HepG2 (cell line): Measurements from ENCODE around the gene CLEC4D. TPM values are rescaled to one million over a fixed set of nuclear protein-coding genes. Genes with fewer than 3 reads are reported as not detected.
"Not testable (repeated sequence)": the region's sequence is repeated elsewhere in the genome, so short reads cannot be mapped to it uniquely, and the experiment has no call there.

Experiments
- ATAC-seq: fragments of 200-7000 bp; cut with Tn5 transposase; 3 replicates; pipeline ENCODE4 v1.9.1; 2020; ENCODE audit warnings: mild to moderate bottlenecking, moderate library complexity
- BruUV-seq: library from RNA; stranded (reverse); fragments of 400-500 nt; replicated peaks from 2 replicates; lab custom pipeline; 2021; lab: Mats Ljungman, UMichigan
- CTCF ChIA-PET: fragments of 300-600 bp; formaldehyde crosslinking; extraction: SDS; loops from one replicate; lab custom pipeline; 2021; ENCODE audit warnings: low total read pairs, inconsistent platforms, low intra/inter-chr PET ratio; lab: Yijun Ruan, JAX
- POLR2A ChIA-PET: fragments of 350-600 bp; sonication (Branson Sonifier 250); formaldehyde crosslinking; loops from one replicate; lab custom pipeline; 2020; ENCODE audit warnings: antibody characterized with exemption, inconsistent platforms; lab: Yijun Ruan, JAX
- DNase-seq: peaks from one replicate; pipeline ENCODE4 v3.0.0-alpha.2; 2015; ENCODE audit warnings: low spot score
- FAIRE-seq: peaks from 3 replicates; lab custom pipeline; 2011; peaks lifted over from hg19 to GRCh38; lab: Jason Lieb, UNC
- H2AFZ ChIP-seq: one replicate; pipeline ENCODE4 v1.6.1; 2011; ENCODE audit warnings: low read length, inconsistent platforms
- H3K27ac ChIP-seq: fragments of 300-600 bp; 3 replicates; pipeline ENCODE4 v1.8.0; 2011; ENCODE audit warnings: mixed run types, mild to moderate bottlenecking, mixed read lengths, low read length, inconsistent platforms; ENCODE audit not compliant: insufficient read depth; ENCODE audit errors: extremely low read length
- H3K27me3 ChIP-seq, 2 experiments: fragments of 200-600 bp in 1 of 2; 2 replicates in 1 of 2; 3 replicates in 1 of 2; pipeline versions ENCODE4 v1.6.0 to v1.8.0; 2011; ENCODE audit warnings: low read length in 2 of 2, mild to moderate bottlenecking in 2 of 2, moderate library complexity in 2 of 2, inconsistent platforms in 1 of 2; ENCODE audit not compliant: insufficient read depth in 2 of 2, control insufficient read depth in 1 of 2
- H3K36me3 ChIP-seq, 2 experiments: fragments of 200-600 bp in 1 of 2; replicated peaks in 1 of 2; 2 replicates in 1 of 2; 3 replicates in 1 of 2; pipeline versions ENCODE4 v1.5.1 to v1.8.0; 2011; ENCODE audit warnings: low read length in 2 of 2, inconsistent platforms in 1 of 2; ENCODE audit not compliant: insufficient read depth in 2 of 2, control insufficient read depth in 1 of 2
- H3K4me1 ChIP-seq: 2 replicates; pipeline ENCODE4 v1.5.1; 2012; ENCODE audit warnings: low read length, inconsistent platforms; ENCODE audit not compliant: insufficient read depth
- H3K4me2 ChIP-seq: 2 replicates; pipeline ENCODE4 v1.6.0; 2011; ENCODE audit warnings: low read depth, low read length, inconsistent platforms
- H3K4me3 ChIP-seq, 3 experiments: fragments of 200-600 bp in 1 of 3; sonication (generic), shearing (Covaris generic) in 1 of 3; replicated peaks in 1 of 3; 2 replicates each; pipeline ENCODE4 v1.5.1; 2011 to 2016; ENCODE audit warnings: low read length in 3 of 3, inconsistent platforms in 2 of 3, low read depth in 2 of 3, mild to moderate bottlenecking in 2 of 3, control low read depth in 1 of 3, mixed read lengths in 1 of 3; ENCODE audit not compliant: insufficient read depth in 1 of 3
- H3K79me2 ChIP-seq: one replicate; pipeline ENCODE4 v1.6.1; 2011; ENCODE audit warnings: low read length, inconsistent platforms; ENCODE audit not compliant: insufficient read depth
- H3K9ac ChIP-seq: 2 replicates; pipeline ENCODE4 v1.6.0; 2011; ENCODE audit warnings: mild to moderate bottlenecking, low read depth, low read length, inconsistent platforms; ENCODE audit not compliant: insufficient read depth
- H3K9me3 ChIP-seq: 2 replicates; pipeline ENCODE4 v1.5.1; 2012; ENCODE audit warnings: mild to moderate bottlenecking, low read length
- H4K20me1 ChIP-seq: 2 replicates; pipeline ENCODE4 v1.6.0; 2011; ENCODE audit warnings: inconsistent platforms, mild to moderate bottlenecking, low read length, moderate library complexity; ENCODE audit not compliant: insufficient read depth
- STAG1 ChIP-seq: sonication (generic); formaldehyde crosslinking; IDR thresholded peaks from 2 replicates; pipeline ENCODE4 v1.4.0; 2020; ENCODE audit warnings: missing genetic modification reagents
- WGBS: methylation state at CpG from one replicate; pipeline ENCODE4 v1.1.6; 2017; ENCODE audit warnings: low lambda C conversion rate; 5-methylcytosine and 5-hydroxymethylcytosine counted together
- in situ Hi-C: cut with HindIII; loops from 2 replicates; pipeline ENCODE4 v1.10.0; 2017; ENCODE audit warnings: low pct_unique_long_range_greater_than_20kb; ENCODE audit not compliant: extremely low pct_ligation_motif_present
- intact Hi-C: fragments of 100-400 bp; cut with micrococcal nuclease; formaldehyde crosslinking; loops from one replicate; pipeline ENCODE4 v1.10.0; 2022; ENCODE audit not compliant: unreplicated experiment
- polyA plus RNA-seq, 8 experiments: library from polyadenylated mRNA; depleted of rRNA in 3 of 8; stranded (reverse) in 7 of 8; unstranded in 1 of 8; fragments of >200 nt; fragmentation: Illumina TruSeq in 4 of 8; extraction: Trizol in 4 of 8; gene quantifications; 2 replicates each; pipeline versions ENCODE4 v1.2.1 to v1.2.3, GENCODE V29; 2011 to 2016; ENCODE audit warnings: low read depth in 4 of 8, missing spikeins in 1 of 8, mixed read lengths in 1 of 8; ENCODE audit not compliant: insufficient read depth in 1 of 8
- total RNA-seq, 5 experiments: library from RNA; depleted of rRNA; stranded (reverse); fragments of >200 nt; fragmentation: Illumina TruSeq; extraction: Trizol; gene quantifications; 2 replicates each; pipeline ENCODE4 v1.2.3, GENCODE V29; 2016; ENCODE audit warnings: low read depth in 1 of 5
- TF ChIP-seq, protein P1 (sequence below): sonication (generic); formaldehyde crosslinking; IDR thresholded peaks from 2 replicates; pipeline ENCODE4 v1.5.0; 2020; ENCODE audit warnings: mild to moderate bottlenecking, missing genetic modification reagents, moderate library complexity
- TF ChIP-seq, protein P2 (sequence below): sonication (generic); formaldehyde crosslinking; IDR thresholded peaks from 2 replicates; pipeline ENCODE4 v1.4.0; 2020; ENCODE audit warnings: missing genetic modification reagents

Gene CLEC4D
- total and polyA plus RNA-seq, 2 of the 13 experiments (the other 11 are each of a cell fraction or from before 2014, with no cell fraction given) = not detected

DNA sequence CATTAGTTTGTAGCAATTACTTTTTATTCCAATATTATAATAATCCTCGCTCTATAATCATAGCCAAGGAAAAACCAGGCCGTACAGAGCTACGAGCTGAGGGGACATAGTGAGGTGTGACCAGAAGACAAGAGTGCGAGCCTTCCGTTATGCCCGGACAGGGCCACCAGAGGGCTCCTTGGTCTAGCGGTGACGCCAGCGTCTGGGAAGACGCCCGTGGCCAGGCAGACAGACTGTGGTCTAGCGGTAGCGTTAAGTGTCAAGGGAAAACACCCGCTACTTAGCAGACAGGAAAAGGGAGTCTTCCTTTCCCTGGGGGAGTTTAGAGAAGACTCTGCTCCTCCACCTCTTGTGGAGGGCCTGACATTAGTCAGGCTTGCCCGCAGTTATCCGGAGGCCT is 24.5 kb downstream of the CLEC4D start:
- FAIRE-seq, H3K9me3 ChIP-seq, H3K9ac ChIP-seq, H3K4me3 ChIP-seq, ATAC-seq, H3K36me3 ChIP-seq, POLR2A ChIA-PET, CTCF ChIA-PET, BruUV-seq, H4K20me1 ChIP-seq, H3K4me1 ChIP-seq, H3K27ac ChIP-seq, H2AFZ ChIP-seq, in situ Hi-C loops, H3K27me3 ChIP-seq, H3K4me2 ChIP-seq, DNase-seq, H3K79me2 ChIP-seq, intact Hi-C loops: not testable (repeated sequence)
- 0 out of 2 replicates have a peak, but pooled peaks have one; percentile 5 for TF ChIP-seq STAG1 (CRISPR knock-in tag)
- TF ChIP-seq, protein P1, sequence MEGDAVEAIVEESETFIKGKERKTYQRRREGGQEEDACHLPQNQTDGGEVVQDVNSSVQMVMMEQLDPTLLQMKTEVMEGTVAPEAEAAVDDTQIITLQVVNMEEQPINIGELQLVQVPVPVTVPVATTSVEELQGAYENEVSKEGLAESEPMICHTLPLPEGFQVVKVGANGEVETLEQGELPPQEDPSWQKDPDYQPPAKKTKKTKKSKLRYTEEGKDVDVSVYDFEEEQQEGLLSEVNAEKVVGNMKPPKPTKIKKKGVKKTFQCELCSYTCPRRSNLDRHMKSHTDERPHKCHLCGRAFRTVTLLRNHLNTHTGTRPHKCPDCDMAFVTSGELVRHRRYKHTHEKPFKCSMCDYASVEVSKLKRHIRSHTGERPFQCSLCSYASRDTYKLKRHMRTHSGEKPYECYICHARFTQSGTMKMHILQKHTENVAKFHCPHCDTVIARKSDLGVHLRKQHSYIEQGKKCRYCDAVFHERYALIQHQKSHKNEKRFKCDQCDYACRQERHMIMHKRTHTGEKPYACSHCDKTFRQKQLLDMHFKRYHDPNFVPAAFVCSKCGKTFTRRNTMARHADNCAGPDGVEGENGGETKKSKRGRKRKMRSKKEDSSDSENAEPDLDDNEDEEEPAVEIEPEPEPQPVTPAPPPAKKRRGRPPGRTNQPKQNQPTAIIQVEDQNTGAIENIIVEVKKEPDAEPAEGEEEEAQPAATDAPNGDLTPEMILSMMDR (CRISPR knock-in tag) = peak; percentile 33
- TF ChIP-seq, protein P2, sequence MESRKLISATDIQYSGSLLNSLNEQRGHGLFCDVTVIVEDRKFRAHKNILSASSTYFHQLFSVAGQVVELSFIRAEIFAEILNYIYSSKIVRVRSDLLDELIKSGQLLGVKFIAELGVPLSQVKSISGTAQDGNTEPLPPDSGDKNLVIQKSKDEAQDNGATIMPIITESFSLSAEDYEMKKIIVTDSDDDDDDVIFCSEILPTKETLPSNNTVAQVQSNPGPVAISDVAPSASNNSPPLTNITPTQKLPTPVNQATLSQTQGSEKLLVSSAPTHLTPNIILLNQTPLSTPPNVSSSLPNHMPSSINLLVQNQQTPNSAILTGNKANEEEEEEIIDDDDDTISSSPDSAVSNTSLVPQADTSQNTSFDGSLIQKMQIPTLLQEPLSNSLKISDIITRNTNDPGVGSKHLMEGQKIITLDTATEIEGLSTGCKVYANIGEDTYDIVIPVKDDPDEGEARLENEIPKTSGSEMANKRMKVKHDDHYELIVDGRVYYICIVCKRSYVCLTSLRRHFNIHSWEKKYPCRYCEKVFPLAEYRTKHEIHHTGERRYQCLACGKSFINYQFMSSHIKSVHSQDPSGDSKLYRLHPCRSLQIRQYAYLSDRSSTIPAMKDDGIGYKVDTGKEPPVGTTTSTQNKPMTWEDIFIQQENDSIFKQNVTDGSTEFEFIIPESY (CRISPR knock-in tag) = peak; percentile 58; the same call in 1 of the 2 replicates
- 13% methylated on average over 11 of the region's 16 CpGs for WGBS

DNA sequence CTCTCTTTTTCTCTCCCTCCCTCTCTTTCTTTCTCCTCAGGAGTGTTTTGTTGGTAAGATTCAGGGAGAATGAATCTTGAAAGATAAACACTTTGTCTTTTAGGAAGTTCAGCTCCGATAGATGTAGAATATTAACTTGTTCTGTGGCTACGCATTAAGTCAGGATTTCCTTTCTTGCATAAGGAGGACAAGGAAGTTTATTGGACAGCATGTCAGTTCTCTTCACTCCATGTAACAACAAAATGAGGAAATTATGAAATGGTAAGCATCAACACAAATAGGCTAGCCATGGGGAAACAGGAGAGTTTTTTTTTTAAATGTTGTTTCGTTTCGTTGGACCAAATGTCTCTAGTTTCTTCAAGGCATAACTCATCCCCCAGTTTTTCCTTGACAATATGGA is 27.5 kb downstream of the CLEC4D start, which contains the start of gene CLEC4E:
TSS of gene CLEC4E (minus strand) at position 75 of the 400 bp plus-strand sequence. CDS start 108 bp downstream, outside the sequence.
- H3K4me2 ChIP-seq, H3K4me1 ChIP-seq, H3K9ac ChIP-seq, H3K79me2 ChIP-seq, FAIRE-seq, H3K36me3 ChIP-seq, H3K27me3 ChIP-seq, BruUV-seq, DNase-seq, H4K20me1 ChIP-seq, intact Hi-C loops, CTCF ChIA-PET, H3K4me3 ChIP-seq, H3K27ac ChIP-seq, ATAC-seq, H3K9me3 ChIP-seq, POLR2A ChIA-PET, H2AFZ ChIP-seq: not testable (repeated sequence)
- 4% methylated on average over 4 of the region's 4 CpGs for WGBS
- in situ Hi-C loops = loop anchor here (10.0 kb wide), 1 partner anchor 64 kb away; no protein-coding TSS in a partner anchor
